Measurements from ENCODE around the gene VTN.
"Not testable (repeated sequence)": the region's sequence is repeated elsewhere in the genome, so short reads cannot be mapped to it uniquely, and the experiment has no call there.

The VTN gene

GRCh38 chr17:28339431-28339830 is 30.7 kb downstream of the VTN start:
- DNase-seq, result no peak

- DNase-seq, result not testable (repeated sequence)
These were observed 31.3 kb downstream of the VTN start for GRCh38 chr17:28338769-28339212.

GRCh38 chr17:28338056-28338768 is 31.9 kb downstream of the VTN start:
- no peak for DNase-seq

- DNase-seq, result no peak
These were observed 33.9 kb downstream of the VTN start for GRCh38 chr17:28335959-28336871.

- DNase-seq, result peak; percentile 94
These were observed 34.7 kb downstream of the VTN start, which contains the start of the genes IFT20 and TNFAIP1 for GRCh38 chr17:28335201-28335958. Gene IFT20 (minus strand): TSS chr17:28335472. CDS start chr17:28331985, 3,487 bp downstream. Gene TNFAIP1 (plus strand): TSS chr17:28335761. CDS start chr17:28339522, 3,761 bp downstream.

- DNase-seq, result no peak
These were observed 35.4 kb downstream of the VTN start for GRCh38 chr17:28334666-28335200.

- DNase-seq, result no peak
These were observed 35.9 kb downstream of the VTN start for GRCh38 chr17:28334171-28334570.

- no peak for DNase-seq
These were observed 36.9 kb downstream of the VTN start for GRCh38 chr17:28333083-28333746.

GRCh38 chr17:28331891-28332420 is 38.2 kb downstream of the VTN start:
- DNase-seq, result no peak

- no peak for DNase-seq
These were observed 39.4 kb downstream of the VTN start for GRCh38 chr17:28330671-28331070.

GRCh38 chr17:28328325-28328724 is 41.8 kb downstream of the VTN start:
- DNase-seq, result no peak

GRCh38 chr17:28327709-28328108 is 42.4 kb downstream of the VTN start:
- DNase-seq, result no peak

- DNase-seq, result no peak
These were observed 43.0 kb downstream of the VTN start for GRCh38 chr17:28327031-28327607.

- DNase-seq, result no peak
These were observed 44.0 kb downstream of the VTN start for GRCh38 chr17:28326114-28326513.

GRCh38 chr17:28325211-28325610 is 44.9 kb downstream of the VTN start:
- DNase-seq, result no peak

GRCh38 chr17:28324781-28325180 is 45.3 kb downstream of the VTN start:
- no peak for DNase-seq

GRCh38 chr17:28324267-28324745 is 45.8 kb downstream of the VTN start:
- no peak for DNase-seq

- DNase-seq, result no peak
These were observed 49.7 kb downstream of the VTN start for GRCh38 chr17:28320215-28321061.

- no peak for DNase-seq
These were observed 50.5 kb downstream of the VTN start for GRCh38 chr17:28319598-28319935.
